Measurements from ENCODE around the gene MYL3.
A peak's percentile ranks its signal among the peaks of the same experiment; 100 is the strongest.
"Not testable (repeated sequence)": the region's sequence is repeated elsewhere in the genome, so short reads cannot be mapped to it uniquely, and the experiment has no call there.

The MYL3 gene

GRCh38 chr3:46812237-46812791 lies 50.9 kb downstream of the MYL3 start:
- ChIA-PET CTCF (no interaction called here), POLR2A (no interaction called here)
- DNase-seq (ENCODE audit: low read depth, low spot score), result no peak
- peak overlapping the region; percentile 41 for H3K4me3 ChIP-seq (ENCODE audit: low read depth, low read length)
- TF ChIP-seq CTCF (IDR thresholded peaks at IDR 0.05; ENCODE audit: insufficient read depth, low read length, missing control alignments), result no peak

- TF ChIP-seq CTCF (IDR thresholded peaks at IDR 0.05; ENCODE audit: insufficient read depth, low read length, missing control alignments), result no peak
- ChIA-PET POLR2A (no interaction called here), CTCF (no interaction called here)
- no peak overlapping the region for H3K4me3 ChIP-seq (ENCODE audit: low read depth, low read length)
- no peak for DNase-seq (ENCODE audit: low read depth, low spot score)
Observed at GRCh38 chr3:46811615-46812236, 51.5 kb downstream of the MYL3 start.

- DNase-seq (ENCODE audit: low read depth, low spot score); POLR2A ChIA-PET; H3K4me3 ChIP-seq (ENCODE audit: low read depth, low read length); CTCF ChIA-PET: not testable (repeated sequence)
Observed at GRCh38 chr3:46808766-46809165, 54.5 kb downstream of the MYL3 start.

All from AG04449 (cell line).